ENCODE data around the gene RNGTT.
"Not testable (repeated sequence)": the region's sequence is repeated elsewhere in the genome, so short reads cannot be mapped to it uniquely, and the experiment has no call there.

The RNGTT gene

DNA sequence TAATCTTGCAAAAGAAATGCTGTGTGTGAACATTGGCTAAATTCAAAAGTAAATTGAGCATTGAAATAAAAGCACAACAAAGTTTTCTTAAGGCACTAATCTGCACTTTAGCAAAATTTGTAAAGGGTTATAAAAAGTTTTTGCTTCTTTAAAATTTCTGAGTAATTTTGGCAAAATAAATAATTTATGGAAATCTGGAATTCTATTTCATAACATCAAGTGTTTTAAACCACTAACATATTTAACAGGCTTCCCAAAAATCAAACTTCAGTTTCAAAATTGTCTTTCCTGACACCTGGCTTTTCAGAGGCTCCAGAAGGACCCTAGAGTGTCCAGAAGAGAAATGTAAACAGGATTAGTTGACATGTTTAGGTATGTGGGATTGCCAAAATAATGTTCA lies 4.5 kb upstream of the RNGTT start:
- FAIRE-seq (no peak), DNase-seq (ENCODE audit: insufficient read length) (no peak)
- no peak for TF ChIP-seq POLR2AphosphoS5 (IDR thresholded peaks at IDR 0.05; ENCODE audit: low read depth, low read length)
- no peak for TF ChIP-seq TAF1 (IDR thresholded peaks at IDR 0.05; ENCODE audit: borderline replicate concordance, low read depth, low read length)
- no peak for TF ChIP-seq POLR2A (IDR thresholded peaks at IDR 0.05; ENCODE audit: low read depth, low read length)

DNA sequence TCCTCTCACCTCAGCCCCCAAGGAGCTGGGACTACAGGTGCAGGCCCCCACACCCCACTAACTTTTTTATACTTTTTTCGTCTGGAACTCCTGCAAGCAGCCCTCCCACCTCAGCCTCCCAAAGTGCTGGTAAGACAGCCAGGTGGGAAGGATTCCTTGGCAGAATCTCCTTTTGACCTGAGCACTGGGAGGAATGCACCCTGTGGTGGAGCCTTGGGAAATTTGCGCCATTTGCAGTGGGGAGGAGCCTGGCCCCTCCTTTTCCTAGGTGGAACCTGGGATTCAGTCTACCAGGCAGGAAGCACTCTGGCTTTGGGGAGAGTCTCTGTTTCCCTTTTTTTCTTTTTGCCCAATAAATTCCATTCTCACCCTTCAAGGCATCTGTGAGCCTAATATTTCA lies 2.3 kb upstream of the RNGTT start:
- TF ChIP-seq TAF1 (IDR thresholded peaks at IDR 0.05; ENCODE audit: borderline replicate concordance, low read depth, low read length) (no peak), POLR2A (IDR thresholded peaks at IDR 0.05; ENCODE audit: low read depth, low read length) (no peak), POLR2AphosphoS5 (IDR thresholded peaks at IDR 0.05; ENCODE audit: low read depth, low read length) (no peak)
- FAIRE-seq (no peak), DNase-seq (ENCODE audit: insufficient read length) (no peak)

DNA sequence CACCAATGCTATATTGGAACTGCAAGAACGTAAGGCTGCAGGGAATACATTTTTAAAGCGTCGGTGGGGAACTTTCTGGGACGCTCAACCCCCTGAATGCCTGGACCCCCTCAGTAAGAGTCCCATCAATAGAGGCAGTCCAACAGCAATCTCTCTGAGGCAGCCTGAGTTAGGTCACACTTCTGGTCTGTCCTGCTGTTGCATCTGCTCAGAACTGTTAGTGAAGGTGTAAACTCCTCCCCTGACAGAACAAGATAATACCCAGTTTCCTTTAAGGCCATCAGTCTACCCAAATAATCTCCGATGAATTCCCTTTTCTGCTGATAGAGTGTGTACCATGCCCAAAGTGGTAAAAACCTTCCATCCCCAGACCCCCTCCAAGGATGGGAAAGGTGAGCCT lies 1.1 kb upstream of the RNGTT start:
- FAIRE-seq (no peak), DNase-seq (ENCODE audit: insufficient read length) (no peak)

DNA sequence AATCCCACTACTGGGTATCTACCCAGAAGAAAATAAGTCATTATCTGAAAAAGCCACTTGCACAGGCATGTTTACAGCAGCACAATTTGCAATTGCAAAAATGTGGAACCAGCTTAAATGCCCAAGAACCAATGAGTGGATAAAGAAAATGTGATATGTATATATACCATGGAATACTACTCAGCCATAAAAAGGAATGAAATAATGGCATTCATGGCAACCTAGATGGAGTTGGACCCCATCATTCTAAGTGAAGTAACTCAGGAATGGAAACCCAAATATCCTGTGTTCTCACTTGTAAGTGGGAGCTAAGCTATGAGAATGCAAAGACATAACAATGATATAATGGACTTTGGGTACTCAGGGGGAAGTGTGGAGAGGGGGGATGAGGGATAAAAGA lies 4.6 kb downstream of the RNGTT start:
- TF ChIP-seq TAF1 (IDR thresholded peaks at IDR 0.05; ENCODE audit: borderline replicate concordance, low read depth, low read length) = no peak
- TF ChIP-seq POLR2AphosphoS5 (IDR thresholded peaks at IDR 0.05; ENCODE audit: low read depth, low read length) = no peak
- no peak for TF ChIP-seq POLR2A (IDR thresholded peaks at IDR 0.05; ENCODE audit: low read depth, low read length)
- FAIRE-seq = no peak
- DNase-seq (ENCODE audit: insufficient read length) = no peak

More for the DNA sequence above, 1.1 kb upstream of the RNGTT start:
- no peak for TF ChIP-seq POLR2AphosphoS5 (IDR thresholded peaks at IDR 0.05; ENCODE audit: low read depth, low read length)
- no peak for TF ChIP-seq TAF1 (IDR thresholded peaks at IDR 0.05; ENCODE audit: borderline replicate concordance, low read depth, low read length)
- TF ChIP-seq POLR2A (IDR thresholded peaks at IDR 0.05; ENCODE audit: low read depth, low read length) = no peak

DNA sequence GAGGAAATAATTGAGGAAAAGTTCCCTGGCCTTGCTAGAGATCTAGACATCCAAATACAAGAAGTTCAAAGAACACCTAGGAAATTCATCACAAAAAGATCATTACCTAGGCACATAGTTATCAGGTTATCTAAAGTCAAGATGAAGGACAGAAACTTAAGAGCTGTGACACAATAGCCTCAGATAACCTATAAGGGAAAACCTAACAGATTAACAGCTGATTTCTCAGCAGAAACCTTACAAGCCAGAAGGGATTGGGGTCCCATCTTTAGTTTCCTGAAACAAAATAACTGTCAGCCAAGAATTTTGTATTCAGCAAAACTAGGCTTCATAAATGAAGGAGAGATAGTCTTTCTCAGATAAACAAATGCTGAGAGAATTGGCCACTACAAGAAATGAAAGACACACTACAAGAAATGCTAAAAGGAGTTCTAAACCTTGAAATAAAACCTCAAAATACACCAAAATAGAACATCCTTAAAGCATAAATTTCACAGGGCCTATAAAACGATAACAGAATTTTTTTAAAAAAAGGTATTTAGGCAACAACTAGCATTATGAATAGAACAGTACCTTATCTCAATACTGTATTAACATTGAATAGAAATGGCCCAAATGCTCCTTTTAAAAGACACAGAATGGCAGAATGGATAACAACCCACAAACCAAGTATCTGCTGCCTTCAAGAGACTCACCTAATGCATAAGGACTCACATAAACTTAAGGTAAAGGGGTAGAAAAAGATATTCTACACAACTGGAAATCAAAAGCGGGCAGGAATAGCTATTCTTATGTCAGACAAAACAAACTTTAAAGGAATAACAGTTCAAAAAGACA lies 9.7 kb downstream of the RNGTT start:
- FAIRE-seq = no peak
- no peak for DNase-seq (ENCODE audit: insufficient read length)
- no peak for TF ChIP-seq POLR2AphosphoS5 (IDR thresholded peaks at IDR 0.05; ENCODE audit: low read depth, low read length)
- no peak for TF ChIP-seq POLR2A (IDR thresholded peaks at IDR 0.05; ENCODE audit: low read depth, low read length)
- TF ChIP-seq TAF1 (IDR thresholded peaks at IDR 0.05; ENCODE audit: borderline replicate concordance, low read depth, low read length) = no peak

DNA sequence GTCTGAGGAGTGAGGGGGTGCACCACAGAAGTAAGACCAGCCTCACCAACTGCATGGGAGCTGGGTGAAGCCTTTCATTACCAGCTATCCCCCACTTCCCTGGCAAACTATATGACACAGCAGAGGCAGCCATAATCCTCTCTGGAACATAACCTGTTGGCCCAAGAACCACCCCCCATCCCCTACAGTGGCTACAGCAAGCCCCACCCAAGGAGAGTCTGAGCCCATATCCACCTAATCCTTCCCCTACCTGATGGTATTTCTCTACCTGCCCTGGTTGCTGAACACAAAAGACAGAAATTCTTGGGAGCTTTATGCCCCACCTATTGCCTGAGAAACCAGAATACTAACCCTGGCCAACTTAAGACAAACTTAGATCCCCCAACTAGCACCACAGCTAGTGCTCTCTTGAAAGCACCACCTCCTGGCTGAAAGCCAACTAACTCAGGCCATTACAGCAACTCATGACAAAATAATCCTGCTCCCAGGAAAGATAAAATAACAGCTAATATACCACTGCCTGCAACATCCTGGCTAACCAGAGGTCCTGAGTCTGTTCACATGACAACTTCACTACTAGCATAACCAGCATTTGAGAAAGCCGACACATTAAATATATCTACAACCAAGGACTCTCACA lies 11.2 kb downstream of the RNGTT start:
- FAIRE-seq (no peak), DNase-seq (ENCODE audit: insufficient read length) (no peak)
- TF ChIP-seq TAF1 (IDR thresholded peaks at IDR 0.05; ENCODE audit: borderline replicate concordance, low read depth, low read length) (no peak), POLR2AphosphoS5 (IDR thresholded peaks at IDR 0.05; ENCODE audit: low read depth, low read length) (no peak), POLR2A (IDR thresholded peaks at IDR 0.05; ENCODE audit: low read depth, low read length) (no peak)

DNA sequence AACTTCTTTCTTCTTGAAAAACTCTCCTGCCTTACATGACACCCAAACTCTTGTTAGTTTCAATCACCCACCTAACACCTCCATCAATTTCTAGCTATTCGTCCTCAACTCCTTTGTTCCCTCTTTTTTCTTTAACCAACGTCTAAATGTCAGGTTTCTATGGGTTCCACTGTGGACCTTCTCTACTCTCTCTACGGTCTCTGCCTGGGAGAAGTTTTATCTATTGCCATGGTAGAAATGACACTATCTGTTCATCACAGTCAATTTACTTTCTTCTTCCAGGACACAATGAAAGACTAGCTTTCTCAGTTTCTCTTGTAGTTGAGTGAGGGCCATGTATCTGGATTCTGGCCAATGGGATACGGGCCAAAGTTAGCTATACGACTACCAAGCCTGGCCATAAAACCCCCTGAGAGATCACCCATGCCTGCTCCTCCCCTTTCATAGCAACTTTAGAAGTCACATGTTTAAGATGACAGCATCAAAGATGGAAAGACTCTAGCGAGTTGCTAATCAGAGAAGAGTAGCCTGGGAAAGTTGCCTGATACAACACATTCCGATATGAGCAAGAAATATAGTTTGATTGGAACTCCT lies 17.9 kb downstream of the RNGTT start:
- no peak for FAIRE-seq
- no peak for TF ChIP-seq TAF1 (IDR thresholded peaks at IDR 0.05; ENCODE audit: borderline replicate concordance, low read depth, low read length)
- no peak for DNase-seq (ENCODE audit: insufficient read length)

DNA sequence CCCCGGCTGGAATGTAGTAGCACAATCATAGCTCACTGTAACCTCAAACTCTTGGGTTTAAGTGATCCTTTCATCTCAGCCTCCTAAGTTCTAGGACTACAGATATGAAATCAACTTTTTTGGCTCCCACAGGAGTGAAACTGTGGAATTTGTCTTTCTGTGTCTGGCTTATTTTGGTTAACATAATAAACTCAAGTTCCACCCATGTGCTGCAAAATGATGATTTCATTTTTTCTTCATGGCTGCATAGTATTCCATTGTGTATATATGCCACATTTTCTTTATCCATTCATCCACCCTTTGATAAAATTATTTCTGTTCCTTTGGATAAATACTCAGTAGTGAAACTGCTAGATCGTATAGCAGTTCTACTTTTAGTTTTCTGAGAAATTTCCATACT lies 29.9 kb downstream of the RNGTT start:
- no peak for DNase-seq (ENCODE audit: insufficient read length)
- FAIRE-seq = no peak
- TF ChIP-seq POLR2AphosphoS5 (IDR thresholded peaks at IDR 0.05; ENCODE audit: low read depth, low read length) (no peak), TAF1 (IDR thresholded peaks at IDR 0.05; ENCODE audit: borderline replicate concordance, low read depth, low read length) (no peak), POLR2A (IDR thresholded peaks at IDR 0.05; ENCODE audit: low read depth, low read length) (no peak)

DNA sequence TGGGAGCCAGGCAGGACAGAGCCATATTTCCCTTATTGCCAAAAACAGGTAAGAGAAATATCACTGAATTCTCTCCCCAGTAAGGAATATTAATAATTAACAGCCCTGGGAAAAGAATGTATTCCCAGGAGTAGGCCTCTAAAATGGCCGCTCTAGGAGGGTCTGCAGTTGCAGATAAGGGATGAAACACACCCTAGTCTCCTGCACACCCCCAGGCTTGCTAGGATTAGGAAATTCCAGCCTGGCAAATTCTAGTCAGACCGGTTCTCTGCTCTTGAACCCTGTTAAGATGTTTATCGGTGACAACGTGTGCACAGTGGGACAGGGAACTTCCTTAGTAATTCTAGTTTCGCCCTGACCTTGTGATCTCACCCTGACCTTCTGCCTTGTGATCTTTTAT lies 31.4 kb downstream of the RNGTT start:
- not testable (repeated sequence) for DNase-seq (ENCODE audit: insufficient read length)
- FAIRE-seq = peak; percentile 70

DNA sequence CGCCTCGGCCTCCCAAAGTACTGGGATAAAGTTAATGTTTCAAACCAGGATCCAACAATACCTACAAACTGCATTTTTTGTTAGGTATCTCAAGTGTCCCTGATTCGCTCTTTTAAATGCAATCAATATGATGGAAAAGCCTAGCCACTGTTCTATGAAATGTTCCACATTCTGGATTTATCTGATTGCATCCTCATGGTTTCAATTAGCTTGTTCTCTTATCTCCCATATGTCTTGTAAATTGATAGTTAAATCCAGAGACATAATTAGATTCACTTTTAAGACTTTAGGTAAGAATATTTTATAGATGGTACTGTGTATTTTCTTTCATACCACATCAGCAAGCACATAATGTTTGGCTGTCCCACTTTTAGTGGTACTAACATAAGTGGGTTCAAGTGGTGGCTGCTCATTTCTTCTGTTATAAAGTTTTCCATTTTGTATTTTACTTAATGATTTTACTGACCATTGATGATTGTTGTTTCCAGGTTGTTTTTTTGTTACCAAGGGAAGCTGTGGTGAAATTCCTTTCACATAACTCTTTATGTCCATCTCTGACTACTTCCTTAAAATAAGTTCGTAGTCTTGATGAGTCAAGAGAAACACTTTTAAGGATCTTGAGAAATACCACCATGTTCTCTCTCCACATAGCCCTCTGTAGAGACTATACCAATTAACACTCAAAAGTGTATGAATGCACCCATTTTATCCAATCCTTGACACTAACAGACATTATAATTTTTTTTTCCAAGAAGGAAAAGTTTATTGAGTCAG lies 40.5 kb downstream of the RNGTT start:
- no peak for DNase-seq (ENCODE audit: insufficient read length)
- no peak for TF ChIP-seq POLR2AphosphoS5 (IDR thresholded peaks at IDR 0.05; ENCODE audit: low read depth, low read length)
- TF ChIP-seq POLR2A (IDR thresholded peaks at IDR 0.05; ENCODE audit: low read depth, low read length) = no peak
- no peak for TF ChIP-seq TAF1 (IDR thresholded peaks at IDR 0.05; ENCODE audit: borderline replicate concordance, low read depth, low read length)
- no peak for FAIRE-seq

DNA sequence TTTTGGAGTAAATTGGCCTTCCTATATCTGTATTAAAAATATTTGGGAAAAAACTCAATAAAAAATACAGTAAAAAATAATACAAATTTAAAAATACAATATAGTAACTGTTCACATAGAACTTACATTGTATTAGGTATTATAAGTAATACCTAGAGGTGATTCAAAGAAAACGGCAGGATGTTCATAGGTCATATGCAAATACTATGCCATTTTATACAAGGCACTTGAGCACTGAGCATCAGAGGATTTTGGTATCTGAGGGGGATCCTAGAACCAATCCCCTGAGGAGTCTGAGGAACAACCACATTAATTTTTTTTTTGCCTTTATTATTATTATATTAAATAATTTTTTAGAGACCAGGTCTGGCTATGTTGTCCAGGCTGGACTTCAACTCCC lies 41.7 kb downstream of the RNGTT start:
- no peak for TF ChIP-seq POLR2A (IDR thresholded peaks at IDR 0.05; ENCODE audit: low read depth, low read length)
- no peak for TF ChIP-seq TAF1 (IDR thresholded peaks at IDR 0.05; ENCODE audit: borderline replicate concordance, low read depth, low read length)
- no peak for TF ChIP-seq POLR2AphosphoS5 (IDR thresholded peaks at IDR 0.05; ENCODE audit: low read depth, low read length)
- no peak for FAIRE-seq
- no peak for DNase-seq (ENCODE audit: insufficient read length)
